Measurements from ENCODE around the gene ELMO1. TPM values are rescaled to one million over a fixed set of nuclear protein-coding genes. Genes with fewer than 3 reads are reported as not detected.

The ELMO1 gene
- total and polyA plus RNA-seq, 2 of the 13 experiments (the other 11 are each of a cell fraction or from before 2014, with no cell fraction given) = 0.11 to 0.17 TPM

DNA sequence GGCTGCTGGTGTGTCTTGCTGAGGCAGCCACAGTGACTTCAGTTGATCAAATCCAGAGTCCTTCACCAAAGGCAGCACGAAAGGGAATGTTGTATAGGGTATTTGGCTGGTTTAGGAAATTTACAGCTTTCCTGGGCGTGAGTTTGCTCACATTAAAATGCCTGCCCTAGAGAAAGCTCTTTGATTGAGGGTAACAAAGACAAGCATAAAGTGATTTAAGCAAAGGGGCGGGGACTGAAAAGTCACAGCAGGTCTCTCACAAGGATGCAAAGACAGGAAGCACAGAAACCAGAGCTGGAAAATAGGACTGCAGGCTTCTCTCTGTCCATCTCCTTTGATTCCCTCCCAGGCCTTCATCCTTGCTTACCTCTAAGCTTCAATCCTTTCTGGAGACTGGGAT lies 139.2 kb downstream of the ELMO1 start:
- TF ChIP-seq ZNF468 (CRISPR knock-in tag; IDR thresholded peaks at IDR 0.05) (no peak), ZNF841 (CRISPR knock-in tag; IDR thresholded peaks at IDR 0.05; ENCODE audit: borderline replicate concordance) (no peak), ZSCAN22 (CRISPR knock-in tag; IDR thresholded peaks at IDR 0.05) (no peak), ZNF790 (CRISPR knock-in tag; IDR thresholded peaks at IDR 0.05; ENCODE audit: borderline replicate concordance) (no peak), FOXK2 (IDR thresholded peaks at IDR 0.05) (no peak), ZNF773 (CRISPR knock-in tag; IDR thresholded peaks at IDR 0.05; ENCODE audit: borderline replicate concordance) (no peak), SETDB1 (CRISPR knock-in tag; IDR thresholded peaks at IDR 0.05; ENCODE audit: borderline replicate concordance) (no peak), ZNF615 (CRISPR knock-in tag; IDR thresholded peaks at IDR 0.05; ENCODE audit: borderline replicate concordance) (no peak), ZFAT (CRISPR knock-in tag; conservative IDR thresholded peaks at IDR 0.05) (no peak), ZNF124 (CRISPR knock-in tag; IDR thresholded peaks at IDR 0.05) (no peak)
- TF ChIP-seq, protein P1, sequence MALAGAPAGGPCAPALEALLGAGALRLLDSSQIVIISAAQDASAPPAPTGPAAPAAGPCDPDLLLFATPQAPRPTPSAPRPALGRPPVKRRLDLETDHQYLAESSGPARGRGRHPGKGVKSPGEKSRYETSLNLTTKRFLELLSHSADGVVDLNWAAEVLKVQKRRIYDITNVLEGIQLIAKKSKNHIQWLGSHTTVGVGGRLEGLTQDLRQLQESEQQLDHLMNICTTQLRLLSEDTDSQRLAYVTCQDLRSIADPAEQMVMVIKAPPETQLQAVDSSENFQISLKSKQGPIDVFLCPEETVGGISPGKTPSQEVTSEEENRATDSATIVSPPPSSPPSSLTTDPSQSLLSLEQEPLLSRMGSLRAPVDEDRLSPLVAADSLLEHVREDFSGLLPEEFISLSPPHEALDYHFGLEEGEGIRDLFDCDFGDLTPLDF (CRISPR knock-in tag; IDR thresholded peaks at IDR 0.05) = no peak
- no TSS peak for BruUV-seq (replicated peaks)
- Histone ChIP-seq H2AFZ (ENCODE audit: low read length) (no peak overlapping the region), H3K9ac (ENCODE audit: insufficient read depth, low read depth, low read length) (no peak overlapping the region), H3K9me3 (ENCODE audit: low read length) (no peaks in the 10 kb centered on the region), H3K4me1 (ENCODE audit: insufficient read depth, low read length) (no peaks in the 10 kb centered on the region), H3K4me2 (ENCODE audit: low read depth, low read length) (no peak overlapping the region), H3K36me3 (replicated peaks in 1 of 2; ENCODE audit: control insufficient read depth in 1 of 2, insufficient read depth in 2 of 2, low read length in 2 of 2) (no peaks in the 10 kb centered on the region), H4K20me1 (ENCODE audit: insufficient read depth, low read length) (no peaks in the 10 kb centered on the region), H3K27me3 (ENCODE audit: control insufficient read depth in 1 of 2, insufficient read depth in 2 of 2, low read length in 2 of 2) (no peaks in the 10 kb centered on the region), H3K79me2 (ENCODE audit: insufficient read depth, low read length) (no peaks in the 10 kb centered on the region), H3K4me3 (replicated peaks in 1 of 3; ENCODE audit: insufficient read depth in 1 of 3, low read depth in 2 of 3, low read length in 3 of 3) (no peak overlapping the region), H3K27ac (ENCODE audit: extremely low read length, insufficient read depth, low read length) (no peak overlapping the region)
- in situ Hi-C loops (cut with HindIII; ENCODE audit: extremely low pct_ligation_motif_present, low pct_unique_long_range_greater_than_20kb) (no loop called here), intact Hi-C loops (cut with micrococcal nuclease; ENCODE audit: unreplicated experiment) (no loop called here)
- CTCF ChIA-PET (ENCODE audit: low intra/inter-chr PET ratio, low total read pairs) = no interaction called here
- DNase-seq (ENCODE audit: low spot score) = no peak
- ATAC-seq = no peak
- FAIRE-seq = no peak
- POLR2A ChIA-PET = no interaction called here
- WGBS (ENCODE audit: low lambda C conversion rate) = 17% methylated on average over 3 of the region's 3 CpGs

Data from HepG2 (cell line).